Measurements from ENCODE around the gene PLCB1.
"Not testable (repeated sequence)": the region's sequence is repeated elsewhere in the genome, so short reads cannot be mapped to it uniquely, and the experiment has no call there.

Gene PLCB1

DNA sequence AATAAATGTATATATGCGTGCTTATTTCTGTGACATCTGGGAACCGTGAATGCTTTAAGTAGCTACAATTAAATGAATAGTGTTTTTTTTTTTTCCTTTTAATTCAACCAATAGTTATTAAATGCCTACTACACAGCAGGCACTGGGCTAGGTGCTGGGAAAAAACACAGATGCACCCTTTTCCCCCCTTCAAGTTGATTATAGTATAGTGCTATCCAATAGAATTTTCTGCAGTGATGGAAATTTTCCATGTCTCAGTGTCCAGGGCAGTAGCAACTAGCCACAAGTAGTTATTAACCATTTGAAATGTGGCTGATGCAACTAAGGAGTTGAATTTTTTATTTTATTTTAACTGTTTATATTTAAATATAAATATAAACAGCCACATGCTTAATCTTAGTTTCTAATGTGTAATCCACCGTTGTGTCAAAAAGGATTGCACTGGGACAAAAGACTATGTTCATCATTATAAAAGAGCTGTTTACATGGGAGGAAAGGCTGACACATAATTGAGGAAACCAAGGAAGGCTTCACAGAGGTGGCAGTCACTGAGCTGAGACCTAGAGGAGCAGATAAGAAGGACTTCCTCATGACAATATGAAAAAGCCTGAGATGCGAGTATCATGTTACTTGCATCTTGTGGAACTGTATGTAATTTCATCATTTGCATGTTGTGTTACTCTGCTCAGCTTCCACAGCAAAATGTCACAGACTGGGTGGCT, 675.6 kb downstream of the PLCB1 start:
- no peak for DNase-seq

DNA sequence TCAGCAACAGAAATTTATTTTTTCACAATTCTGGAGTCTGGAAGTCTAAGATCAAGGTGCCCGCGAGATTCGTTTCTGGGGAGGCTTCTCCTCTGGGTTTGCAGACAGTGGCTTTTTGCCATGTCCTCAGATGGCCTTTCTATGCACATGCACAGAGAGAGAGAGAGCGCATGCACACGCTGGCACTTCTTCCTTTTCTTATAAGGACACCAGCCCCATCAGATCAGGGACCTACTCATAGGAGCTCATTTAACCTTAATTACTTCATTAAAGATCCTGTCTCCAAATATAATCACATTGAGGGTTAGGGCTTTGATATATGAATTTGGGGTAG, 676.1 kb downstream of the PLCB1 start:
- DNase-seq = no peak

DNA sequence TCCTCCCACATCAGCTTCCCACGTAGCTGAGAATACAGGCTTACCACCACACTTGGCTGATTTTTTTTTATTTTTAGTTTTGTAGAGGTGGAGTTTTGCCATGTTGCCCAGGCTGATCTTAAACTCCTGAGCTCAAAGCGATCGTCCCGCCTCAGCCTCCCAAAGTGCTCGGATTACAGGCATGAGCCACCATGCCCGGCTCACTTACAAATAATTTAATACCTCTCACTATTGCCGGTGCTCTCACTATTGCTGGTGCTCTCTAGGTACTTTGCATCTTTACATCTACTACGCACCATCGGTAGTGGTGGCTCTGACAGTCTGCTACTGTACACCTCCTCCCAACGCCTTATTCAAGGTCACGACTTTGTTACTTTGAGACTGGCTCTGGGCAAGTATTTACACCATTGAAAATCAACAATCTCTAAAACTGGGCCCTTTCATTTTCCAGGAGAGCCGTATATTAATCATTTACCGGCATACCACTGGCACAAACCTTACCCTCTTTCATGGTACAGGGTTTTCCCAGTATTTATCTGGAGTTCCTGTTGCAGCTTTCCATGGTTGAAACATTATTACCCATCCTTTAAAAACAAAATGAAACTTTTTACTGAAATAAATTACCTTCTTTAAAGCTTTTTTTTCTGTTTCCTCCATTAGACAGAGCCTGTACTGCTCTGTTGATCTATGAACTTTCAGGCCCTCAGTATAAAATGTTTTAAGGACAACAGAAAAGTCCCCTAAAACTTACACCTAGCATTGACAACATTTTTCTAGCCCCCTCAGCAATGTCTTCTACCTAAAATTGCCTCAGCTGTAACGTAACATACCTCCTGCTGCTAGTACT, 677.3 kb downstream of the PLCB1 start:
- no peak for DNase-seq

DNA sequence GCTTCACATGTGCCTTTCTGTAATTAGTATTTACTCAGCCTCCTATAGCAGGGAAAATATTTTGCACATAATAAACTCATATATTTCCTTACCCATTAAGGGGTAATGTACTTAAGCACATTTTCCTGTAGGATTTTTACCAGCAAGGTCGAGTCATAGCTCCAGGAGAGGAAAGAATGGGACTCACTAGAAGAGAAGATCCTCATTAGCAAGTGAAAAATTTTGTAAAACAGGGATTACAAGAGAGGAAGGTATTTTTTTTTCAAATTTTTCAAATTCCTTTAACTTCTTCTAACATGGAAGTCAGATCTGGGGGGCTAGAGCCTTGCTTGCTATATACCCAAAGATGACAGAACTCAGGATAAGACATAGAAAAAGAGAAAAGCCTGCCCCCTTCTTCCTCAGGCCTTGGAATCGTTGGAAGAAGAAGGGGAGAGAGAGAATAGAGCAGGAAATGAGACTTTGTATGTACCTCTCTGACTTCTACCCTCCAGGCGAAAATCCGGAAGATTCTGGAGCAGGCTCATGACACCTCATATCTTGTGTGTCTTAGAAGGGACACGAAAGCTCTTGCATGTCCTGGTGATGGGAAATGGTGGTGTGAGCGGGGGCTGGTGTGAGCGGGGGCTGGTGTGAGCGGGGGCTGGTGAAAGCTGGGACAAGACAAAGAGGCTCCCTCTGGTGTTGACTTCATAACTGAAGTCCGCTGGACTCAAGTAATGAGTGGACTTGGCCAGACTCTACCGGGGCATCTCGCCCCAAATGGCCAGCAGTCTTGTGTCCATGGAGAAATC, 679.9 kb downstream of the PLCB1 start:
- DNase-seq = no peak

DNA sequence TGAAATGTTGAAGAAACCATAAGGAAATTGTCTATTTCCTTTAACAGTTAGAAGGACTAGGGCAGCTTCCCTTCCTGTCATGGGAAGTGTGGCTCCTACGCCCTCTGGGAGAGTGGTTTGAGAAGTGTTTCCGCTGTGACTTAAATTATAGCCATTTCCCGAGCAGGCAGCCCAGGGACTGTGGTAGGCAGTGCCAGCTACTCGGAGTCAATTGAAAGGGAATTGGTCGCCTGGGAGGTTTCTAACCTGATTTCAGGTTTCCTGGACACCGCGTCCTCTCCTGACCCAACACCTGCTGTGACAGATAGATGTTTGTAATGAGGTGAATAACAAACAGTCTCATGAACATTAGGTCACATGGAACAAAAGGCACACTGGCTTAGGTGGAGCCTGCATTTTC, 680.8 kb downstream of the PLCB1 start:
- no peak for DNase-seq

DNA sequence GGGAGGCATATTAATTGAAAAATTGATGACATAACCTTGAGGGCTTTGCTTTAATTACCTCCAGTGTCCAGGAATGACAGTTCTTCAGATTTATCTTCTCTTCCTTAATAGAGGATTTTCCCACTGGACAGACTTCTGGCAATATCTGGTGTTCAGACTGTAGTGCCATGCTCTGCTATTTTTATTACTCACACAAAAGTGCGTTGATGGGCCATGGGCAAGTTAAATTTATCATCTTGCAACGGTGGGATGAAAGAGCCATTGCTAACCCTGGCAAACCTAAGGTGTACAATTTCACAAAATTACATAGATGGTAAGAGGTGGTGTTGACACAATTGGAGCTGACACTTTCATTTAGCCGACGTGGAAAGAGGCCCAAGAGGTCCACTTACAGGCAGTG, 683.1 kb downstream of the PLCB1 start:
- DNase-seq = no peak

GRCh38 chr20:8829256-8829655, 697.2 kb downstream of the PLCB1 start:
- DNase-seq = no peak

DNA sequence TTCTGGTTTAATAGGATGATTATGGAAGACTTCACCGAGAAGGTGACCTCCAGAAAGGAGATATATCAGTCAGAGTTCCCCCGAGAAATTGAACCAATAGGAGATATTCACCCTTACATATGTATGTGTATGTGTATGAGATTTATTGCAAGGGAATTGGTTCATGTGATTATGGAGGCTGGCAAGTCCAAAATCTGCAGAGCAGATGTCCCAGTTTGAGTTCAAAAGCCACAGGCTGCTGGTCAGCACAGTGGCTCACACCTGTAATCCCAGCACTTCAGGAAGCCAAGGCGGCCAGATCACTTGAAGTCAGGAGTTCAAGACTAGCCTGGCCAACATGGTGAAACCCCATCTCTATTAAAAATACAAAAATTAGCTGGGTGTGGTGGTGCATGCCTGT, 702.2 kb downstream of the PLCB1 start:
- DNase-seq = not testable (repeated sequence)

GRCh38 chr20:8834851-8835250, 702.8 kb downstream of the PLCB1 start:
- DNase-seq = no peak

DNA sequence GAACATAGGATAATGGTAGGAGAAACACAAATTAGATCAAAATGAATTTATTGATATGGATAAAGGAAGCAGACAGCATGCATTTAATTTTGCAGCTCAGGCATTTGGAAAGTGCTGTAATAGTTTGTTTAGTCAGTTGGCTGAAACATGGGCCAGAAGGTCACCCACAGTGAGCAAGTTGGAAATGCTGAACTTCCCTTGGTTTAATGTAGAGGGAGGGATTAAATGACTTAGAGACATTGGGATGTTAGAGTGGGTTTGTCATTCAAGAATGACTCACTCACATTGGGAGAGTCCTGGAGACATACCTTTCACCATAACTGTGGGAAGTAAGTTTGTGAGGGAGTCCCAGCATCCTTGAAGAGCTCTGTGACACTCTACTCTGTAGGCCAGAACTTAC, 705.3 kb downstream of the PLCB1 start:
- no peak for DNase-seq

DNA sequence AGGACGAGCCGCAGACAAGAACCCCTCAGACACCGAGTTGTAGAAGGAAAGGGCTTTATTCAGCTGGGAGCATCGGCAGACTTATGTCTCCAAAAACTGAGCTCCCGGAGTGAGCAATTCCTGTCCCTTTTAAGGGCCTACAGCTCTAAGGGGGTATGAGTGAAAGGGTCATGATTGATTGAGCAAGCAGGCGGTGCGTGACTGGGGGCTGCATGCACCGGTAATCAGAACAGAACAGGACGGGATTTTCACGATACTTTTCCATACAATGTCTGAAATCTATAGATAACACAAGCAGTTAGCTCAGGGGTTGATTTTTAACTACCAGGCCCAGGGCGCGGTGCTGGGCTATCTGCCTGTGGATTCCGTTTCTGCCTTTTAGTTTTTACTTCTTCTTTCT, 710.5 kb downstream of the PLCB1 start:
- DNase-seq = no peak

DNA sequence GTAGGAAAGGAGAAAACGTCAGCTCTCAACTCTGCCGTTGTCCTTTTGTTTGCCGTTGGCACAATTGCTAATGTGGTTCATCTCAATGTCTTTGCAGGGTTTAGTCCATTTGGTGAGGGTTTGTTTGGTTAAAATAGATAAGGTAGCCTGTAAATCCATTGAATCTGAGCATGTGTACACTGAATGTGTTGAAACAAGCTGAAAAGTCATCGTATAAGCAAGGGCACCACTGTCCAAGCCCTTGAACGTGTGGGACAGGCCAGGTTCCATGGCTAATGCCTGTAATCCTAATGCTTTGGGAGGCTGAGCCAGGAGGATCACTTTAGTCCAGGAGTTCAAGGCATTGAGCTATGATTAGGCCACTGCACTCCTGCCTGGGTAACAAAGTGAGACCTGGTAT, 712.1 kb downstream of the PLCB1 start:
- DNase-seq = no peak

GRCh38 chr20:8849990-8850389, 717.9 kb downstream of the PLCB1 start:
- DNase-seq = no peak

DNA sequence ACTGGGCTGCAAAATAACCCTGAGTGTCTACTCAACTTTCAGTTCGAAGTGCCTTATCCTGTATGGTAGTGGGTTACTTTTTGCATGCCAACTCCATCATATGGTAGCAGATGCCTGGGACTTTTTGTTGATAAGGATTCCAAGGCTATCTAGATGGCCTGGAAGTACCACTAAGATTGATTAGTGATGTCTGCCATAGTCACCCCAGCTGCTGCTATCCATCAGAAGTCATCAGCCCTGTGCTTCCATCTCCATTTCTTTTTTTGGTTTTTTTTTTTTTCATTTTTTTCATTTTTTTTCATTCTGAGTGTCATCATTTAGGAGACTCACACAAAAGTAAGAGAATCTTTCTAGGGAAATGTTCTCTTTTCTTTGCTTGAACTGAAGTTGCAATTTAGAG, 719.4 kb downstream of the PLCB1 start:
- DNase-seq = no peak

DNA sequence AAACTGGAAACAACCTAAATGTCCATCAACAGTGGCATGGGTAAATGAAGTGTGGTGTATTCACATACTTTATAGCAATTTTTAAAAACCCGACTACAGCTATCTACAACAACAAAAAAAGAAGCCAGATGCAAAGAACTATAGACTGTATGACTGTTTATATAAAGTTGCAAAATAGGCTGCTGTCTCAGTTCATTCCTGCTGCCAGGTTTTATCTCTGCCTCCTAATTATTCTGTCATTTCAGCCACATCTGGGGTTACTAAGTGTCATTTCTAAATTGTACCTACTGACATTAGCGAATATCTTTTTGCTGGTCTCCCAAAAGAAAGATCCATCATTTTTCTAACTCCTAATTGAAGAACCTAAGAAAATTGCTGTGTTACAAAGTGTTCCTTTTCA, 719.9 kb downstream of the PLCB1 start:
- not testable (repeated sequence) for DNase-seq

DNA sequence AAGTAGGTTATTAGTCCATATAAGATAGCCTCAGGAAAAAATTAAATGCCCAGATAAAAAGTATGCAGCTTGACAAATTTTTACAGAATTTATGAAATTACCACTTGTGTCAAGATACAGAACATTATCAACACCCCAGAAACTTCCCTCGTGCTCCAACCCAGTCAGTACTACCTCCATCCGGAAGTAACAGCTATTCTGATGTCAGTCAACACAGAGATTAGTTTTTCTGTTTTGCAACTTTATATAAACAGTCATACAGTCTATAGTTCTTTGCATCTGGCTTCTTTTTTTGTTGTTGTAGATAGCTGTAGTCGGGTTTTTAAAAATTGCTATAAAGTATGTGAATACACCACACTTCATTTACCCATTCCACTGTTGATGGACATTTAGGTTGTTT, 721.1 kb downstream of the PLCB1 start:
- not testable (repeated sequence) for DNase-seq

- no peak for DNase-seq
Observed at GRCh38 chr20:8853805-8854338, 721.8 kb downstream of the PLCB1 start.

- DNase-seq = no peak
Observed at GRCh38 chr20:8854571-8854970, 722.5 kb downstream of the PLCB1 start.

GRCh38 chr20:8855315-8855714, 723.2 kb downstream of the PLCB1 start:
- no peak for DNase-seq

DNA sequence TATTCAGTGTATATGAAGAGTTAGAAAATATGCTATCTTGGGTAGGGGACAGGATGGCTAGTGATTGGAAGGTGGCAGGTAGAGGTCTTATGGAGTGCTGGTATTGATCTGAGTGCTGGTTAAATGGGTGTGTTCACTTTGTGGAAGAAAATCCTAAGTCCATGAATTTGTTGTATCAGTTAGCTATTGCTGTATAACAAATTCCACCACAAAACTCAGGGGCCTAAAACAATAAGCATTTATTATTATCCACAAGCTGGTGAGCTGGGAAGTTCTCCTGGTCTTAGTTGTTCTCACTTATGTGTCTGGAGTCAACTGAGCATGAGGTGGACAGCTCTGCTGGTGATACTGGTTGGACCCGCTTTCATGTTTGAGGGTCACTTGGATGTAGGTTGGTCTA, 724.6 kb downstream of the PLCB1 start:
- no peak for DNase-seq

GRCh38 chr20:8858181-8858787, 726.2 kb downstream of the PLCB1 start:
- DNase-seq = no peak

DNA sequence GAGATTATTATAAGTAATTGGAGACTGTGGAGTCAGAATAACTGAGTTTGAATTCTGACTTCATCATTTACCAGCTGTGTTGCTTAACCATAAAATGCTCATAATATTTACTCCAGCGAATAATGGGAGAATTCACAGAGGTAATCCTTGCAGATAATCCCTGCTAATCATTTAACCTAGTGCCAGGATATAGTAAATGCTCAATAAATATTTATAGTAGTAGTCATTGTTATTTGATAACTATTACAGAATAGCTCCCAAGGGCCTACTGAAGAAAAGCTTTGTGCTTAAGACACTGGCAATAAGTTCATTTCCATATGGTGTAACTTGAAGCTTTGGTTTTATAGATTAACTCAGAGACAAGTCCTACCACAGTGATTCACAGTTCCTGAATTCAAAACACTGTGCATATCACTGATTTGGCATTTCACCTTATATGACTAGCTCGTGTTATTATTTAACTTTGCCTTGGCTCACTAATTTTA, 728.0 kb downstream of the PLCB1 start:
- DNase-seq = no peak

- DNase-seq = no peak
Observed at GRCh38 chr20:8862092-8862491, 730.0 kb downstream of the PLCB1 start.

Data from activated CD4-positive, CD25-positive, alpha-beta regulatory T cell treated with anti-CD3 and anti-CD28 coated beads, Interleukin-2, amount 50 U/mL, for 72 hours (primary cell).